Spleen (tissue), 11 donors: ENCODE measurements around the gene ELOVL2. TPM values are rescaled to one million over a fixed set of nuclear protein-coding genes. Genes with fewer than 3 reads are reported as not detected.

ENCODE experiments used
- DNase-seq: peaks from one replicate; pipeline ENCODE4 v3.0.0-alpha.2; 2020
- H3K27ac ChIP-seq, 8 donors: fragments of 200-600 bp; sonication (generic) in 7 of 8; 1 replicate in 4 of 8; 2 replicates in 4 of 8; pipeline versions ENCODE4 v1.5.0 to v1.8.0; 2016 to 2021; ENCODE audit warnings: inconsistent platforms in 4 of 8, mild to moderate bottlenecking in 4 of 8, moderate library complexity in 1 of 8
- H3K27me3 ChIP-seq, 7 donors: fragments of 200-600 bp; sonication (generic) in 6 of 7; replicated peaks in 1 of 7; 1 replicate in 4 of 7; 2 replicates in 3 of 7; pipeline versions ENCODE4 v1.5.0 to v1.8.0; 2016 to 2021; ENCODE audit warnings: inconsistent platforms in 3 of 7, mild to moderate bottlenecking in 1 of 7
- H3K36me3 ChIP-seq, 6 donors: fragments of 200-600 bp; sonication (generic) in 5 of 6; 1 replicate in 4 of 6; 2 replicates in 2 of 6; pipeline versions ENCODE4 v1.5.0 to v1.8.0; 2016 to 2021; ENCODE audit warnings: inconsistent platforms in 2 of 6
- H3K4me1 ChIP-seq, 6 donors: fragments of 200-600 bp; sonication (generic) in 5 of 6; 1 replicate in 3 of 6; 2 replicates in 3 of 6; pipeline versions ENCODE4 v1.5.0 to v1.8.0; 2016 to 2021; ENCODE audit warnings: inconsistent platforms in 3 of 6
- H3K4me3 ChIP-seq, 8 donors: fragments of 200-600 bp; sonication (generic) in 7 of 8; 1 replicate in 4 of 8; 2 replicates in 4 of 8; pipeline versions ENCODE4 v1.5.0 to v1.8.0; 2016 to 2021; ENCODE audit warnings: inconsistent platforms in 4 of 8, mild to moderate bottlenecking in 4 of 8, moderate library complexity in 2 of 8
- H3K9me3 ChIP-seq, 8 donors: fragments of 200-600 bp; sonication (generic) in 7 of 8; 1 replicate in 4 of 8; 2 replicates in 4 of 8; pipeline versions ENCODE4 v1.5.0 to v1.8.0; 2016 to 2021; ENCODE audit warnings: inconsistent platforms in 4 of 8
- POLR2A ChIP-seq, 3 donors: fragments of 450-650 bp; IDR thresholded peaks; one replicate each; pipeline ENCODE4 v1.5.1; 2017; ENCODE audit warnings: antibody characterized with exemption in 3 of 3, mild to moderate bottlenecking in 1 of 3
- POLR2AphosphoS5 ChIP-seq, 3 donors: sonication (generic); formaldehyde crosslinking; IDR thresholded peaks; one replicate each; pipeline ENCODE4 v1.5.1; 2017; ENCODE audit warnings: antibody characterized with exemption in 3 of 3
- WGBS, 5 donors: extraction: QIAGEN DNeasy Blood & Tissue Kit in 3 of 5; methylation state at CpG; one replicate each; pipeline versions ENCODE4 v1.1.5 to v1.1.7; 2013 to 2018; 5-methylcytosine and 5-hydroxymethylcytosine counted together
- intact Hi-C: fragments of 100-400 bp; cut with DNase I; formaldehyde crosslinking; loops from one replicate; pipeline ENCODE4 v1.15.0; 2023; ENCODE audit warnings: low total_unique reads
- polyA plus RNA-seq, 3 donors: library from polyadenylated mRNA; stranded (reverse); fragments of 200-250 nt; gene quantifications; one replicate each; pipeline ENCODE4 v1.2.1, GENCODE V29; 2013
- total RNA-seq, 7 donors: library from RNA; depleted of rRNA in 3 of 7; stranded (reverse); fragments of >200 nt in 3 of 7; fragmentation: NEBNext Ultra II Directional in 4 of 7; extraction: Animal tissue kit (Norgen Biotek cat#: 25700) in 4 of 7; gene quantifications; one replicate each; pipeline versions ENCODE4 v1.1.0 to v1.2.1, GENCODE V29; 2016 to 2021
- TF ChIP-seq, protein P1 (sequence below), 11 experiments: fragments of 200-600 bp in 7 of 11; fragments of 450-650 bp in 4 of 11; sonication (generic) in 4 of 11; IDR thresholded peaks in 8 of 11; conservative IDR thresholded peaks in 3 of 11; 1 replicate in 7 of 11; 2 replicates in 4 of 11; pipeline versions ENCODE4 v1.4.0 to v1.8.0; 2016 to 2021; ENCODE audit warnings: antibody characterized with exemption in 11 of 11, inconsistent platforms in 4 of 11, mild to moderate bottlenecking in 1 of 11
- donor health status: healthy with polysubstance abuse.
- donor health status: DM: no; HTN: no; CAD: no; lungs with moderate emphysema.
- donor health status: DM: no; HTN: no; CAD: no.
- donor health status: Bipolar disorder and iron deficiency.
- donor health status: healthy.
- donor health status: DM: no; HTN: no; CAD: no.
- donor health status: DM: yes; HTN: yes; CAD: no.

Gene ELOVL2
- total and polyA plus RNA-seq, 10 donors: 0.03 to 0.08 (median 0.04) TPM; not detected in 7

DNA sequence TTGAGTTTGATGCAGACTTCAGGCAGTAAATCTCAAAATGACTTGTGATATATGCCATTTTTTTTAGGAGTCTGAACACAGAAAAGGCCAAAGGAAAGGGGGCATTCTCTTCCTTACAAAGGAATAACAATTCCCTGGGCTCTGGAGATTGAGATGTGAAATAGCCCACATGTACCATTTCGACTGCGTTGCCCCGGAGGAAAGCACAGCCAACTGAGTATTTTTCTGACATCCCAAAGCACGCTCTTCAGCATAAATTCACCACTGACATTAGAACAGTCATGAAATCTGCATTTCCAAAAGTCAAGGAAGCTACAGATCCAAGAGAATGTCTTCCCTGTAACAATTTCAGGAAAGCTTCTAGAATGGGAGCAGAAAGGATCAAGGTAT lies 7.8 kb downstream of the ELOVL2 start:
- no peak for DNase-seq
- Histone ChIP-seq H3K4me3 (no peak overlapping the region), H3K27ac (no peak overlapping the region), H3K9me3 (no peaks in the 10 kb centered on the region), H3K27me3 (peaks cover 0 to 63% (median 31%) of the 10 kb centered on the region in 7 donors), H3K4me1 (no peaks in the 10 kb centered on the region), H3K36me3 (no peaks in the 10 kb centered on the region)
- no peak for TF ChIP-seq POLR2AphosphoS5 (IDR thresholded peaks at IDR 0.05)
- TF ChIP-seq, protein P1, sequence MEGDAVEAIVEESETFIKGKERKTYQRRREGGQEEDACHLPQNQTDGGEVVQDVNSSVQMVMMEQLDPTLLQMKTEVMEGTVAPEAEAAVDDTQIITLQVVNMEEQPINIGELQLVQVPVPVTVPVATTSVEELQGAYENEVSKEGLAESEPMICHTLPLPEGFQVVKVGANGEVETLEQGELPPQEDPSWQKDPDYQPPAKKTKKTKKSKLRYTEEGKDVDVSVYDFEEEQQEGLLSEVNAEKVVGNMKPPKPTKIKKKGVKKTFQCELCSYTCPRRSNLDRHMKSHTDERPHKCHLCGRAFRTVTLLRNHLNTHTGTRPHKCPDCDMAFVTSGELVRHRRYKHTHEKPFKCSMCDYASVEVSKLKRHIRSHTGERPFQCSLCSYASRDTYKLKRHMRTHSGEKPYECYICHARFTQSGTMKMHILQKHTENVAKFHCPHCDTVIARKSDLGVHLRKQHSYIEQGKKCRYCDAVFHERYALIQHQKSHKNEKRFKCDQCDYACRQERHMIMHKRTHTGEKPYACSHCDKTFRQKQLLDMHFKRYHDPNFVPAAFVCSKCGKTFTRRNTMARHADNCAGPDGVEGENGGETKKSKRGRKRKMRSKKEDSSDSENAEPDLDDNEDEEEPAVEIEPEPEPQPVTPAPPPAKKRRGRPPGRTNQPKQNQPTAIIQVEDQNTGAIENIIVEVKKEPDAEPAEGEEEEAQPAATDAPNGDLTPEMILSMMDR (IDR thresholded peaks at IDR 0.05 in 8 of 11, conservative IDR thresholded peaks at IDR 0.05 in 3 of 11): no peak
- TF ChIP-seq POLR2A (IDR thresholded peaks at IDR 0.05): no peak
- intact Hi-C loops: no loop called here
- WGBS, 5 donors: 81 to 87% (median 82%) methylated on average over 4 of the region's 4 CpGs

DNA sequence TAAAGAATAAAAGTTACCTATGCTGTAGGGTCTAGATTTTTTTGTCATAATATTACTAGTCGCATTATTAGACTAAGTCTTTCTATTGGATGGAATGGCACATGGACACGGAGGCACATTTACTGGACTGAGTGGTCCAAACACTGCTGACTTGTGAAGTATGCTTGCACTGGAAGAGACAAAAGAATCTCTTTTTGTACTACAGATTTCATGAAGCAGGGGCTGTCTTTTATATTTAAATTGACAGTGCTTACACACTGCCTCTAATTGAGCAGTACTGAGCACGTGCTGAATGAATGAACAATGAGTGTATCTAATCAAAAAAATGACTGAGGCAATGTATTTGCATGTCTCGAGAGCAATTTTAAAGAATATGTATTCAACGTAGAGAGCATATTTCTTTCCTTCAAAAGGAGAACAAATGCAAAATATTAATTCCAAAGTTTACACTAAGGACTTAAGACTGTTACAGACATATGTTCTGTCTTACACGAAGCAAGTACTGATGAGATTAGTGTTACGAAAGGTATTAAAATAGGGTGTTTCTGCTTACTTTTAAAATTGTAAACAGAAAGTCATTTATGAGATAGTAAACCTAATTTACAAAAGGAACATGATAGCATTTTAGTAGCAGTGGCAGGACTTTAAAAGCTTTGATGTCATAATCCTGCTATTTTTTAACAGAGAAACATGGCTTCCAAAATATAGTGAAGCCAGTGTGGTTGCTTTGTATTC lies 8.3 kb downstream of the ELOVL2 start:
- WGBS, 5 donors: 80 to 94% (median 89%) methylated on average over 7 of the region's 7 CpGs
- H3K27me3 ChIP-seq: peaks cover 0 to 57% (median 26%) of the 10 kb centered on the region in 7 donors

DNA sequence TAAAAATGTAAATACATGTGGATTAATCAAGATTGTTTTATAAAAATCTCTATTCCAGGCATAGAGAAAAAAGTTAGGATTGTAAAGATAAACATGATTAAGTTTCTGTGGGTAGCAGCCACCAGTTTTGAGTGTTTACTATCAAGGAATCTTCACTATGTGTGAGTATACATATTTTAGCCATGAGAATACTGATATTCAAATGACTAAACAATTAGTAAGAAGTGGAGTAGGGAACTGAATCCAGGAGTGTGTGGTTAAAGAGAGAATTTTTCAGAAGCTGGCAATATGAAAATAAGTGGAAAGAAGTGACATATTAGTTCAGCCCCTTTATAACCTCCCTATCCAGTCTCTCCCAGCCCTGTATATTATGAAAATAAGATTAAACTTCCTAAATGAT lies 10.3 kb downstream of the ELOVL2 start:
- intact Hi-C loops: no loop called here
- TF ChIP-seq, protein P1 (IDR thresholded peaks at IDR 0.05 in 8 of 11, conservative IDR thresholded peaks at IDR 0.05 in 3 of 11): no peak
- no peak for TF ChIP-seq POLR2A (IDR thresholded peaks at IDR 0.05)
- peaks cover 0 to 40% (median 14%) of the 10 kb centered on the region in 7 donors for H3K27me3 ChIP-seq

More for the DNA sequence above, 8.3 kb downstream of the ELOVL2 start:
- no peak overlapping the region for H3K4me3 ChIP-seq
- no peak overlapping the region for H3K27ac ChIP-seq
- no peaks in the 10 kb centered on the region for H3K36me3 ChIP-seq
- no peaks in the 10 kb centered on the region for H3K4me1 ChIP-seq
- no peak for DNase-seq
- H3K9me3 ChIP-seq: no peaks in the 10 kb centered on the region
- TF ChIP-seq POLR2AphosphoS5 (IDR thresholded peaks at IDR 0.05): no peak
- TF ChIP-seq POLR2A (IDR thresholded peaks at IDR 0.05): no peak
- TF ChIP-seq, protein P1 (IDR thresholded peaks at IDR 0.05 in 8 of 11, conservative IDR thresholded peaks at IDR 0.05 in 3 of 11): no peak
- intact Hi-C loops: no loop called here

DNA sequence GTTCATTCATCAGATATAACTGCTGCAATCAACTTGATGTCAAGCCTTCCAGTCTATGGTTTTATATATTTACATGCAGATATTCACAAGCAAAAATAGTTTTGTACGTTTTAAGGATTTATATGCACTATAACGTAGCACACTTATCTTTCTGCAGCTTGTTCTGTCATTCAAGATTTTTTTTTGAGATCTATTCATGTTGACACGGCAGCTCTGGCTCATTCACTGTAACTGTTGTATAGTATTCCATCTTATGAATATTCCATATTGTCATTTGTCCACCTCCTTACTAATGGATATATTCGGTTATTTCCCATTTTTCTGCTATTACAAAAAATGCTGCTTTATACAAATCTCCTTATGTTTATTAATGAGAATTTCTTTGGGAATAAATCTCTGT lies 13.2 kb downstream of the ELOVL2 start:
- Histone ChIP-seq H3K27ac (no peak overlapping the region), H3K4me1 (peaks cover 0 to 6% (median 0%) of the 10 kb centered on the region in 6 donors), H3K9me3 (no peaks in the 10 kb centered on the region), H3K36me3 (no peaks in the 10 kb centered on the region), H3K4me3 (no peak overlapping the region), H3K27me3 (peaks cover 0 to 48% (median 17%) of the 10 kb centered on the region in 7 donors)
- intact Hi-C loops: no loop called here
- no peak for TF ChIP-seq POLR2A (IDR thresholded peaks at IDR 0.05)
- TF ChIP-seq, protein P1 (IDR thresholded peaks at IDR 0.05 in 8 of 11, conservative IDR thresholded peaks at IDR 0.05 in 3 of 11): no peak
- no peak for TF ChIP-seq POLR2AphosphoS5 (IDR thresholded peaks at IDR 0.05)
- 81 to 95% (median 86%) methylated on average over 4 of the region's 4 CpGs for WGBS, 5 donors
- no peak for DNase-seq

More for the DNA sequence above, 10.3 kb downstream of the ELOVL2 start:
- Histone ChIP-seq H3K4me1 (no peaks in the 10 kb centered on the region), H3K9me3 (no peaks in the 10 kb centered on the region), H3K36me3 (no peaks in the 10 kb centered on the region), H3K27ac (no peak overlapping the region), H3K4me3 (no peak overlapping the region)
- DNase-seq: no peak
